GM12892 (cell line): ENCODE results near the gene PRR33.

Source experiments
- POLR2A ChIP-seq: IDR thresholded peaks from 2 replicates; pipeline ENCODE4 v1.6.1; 2011; ENCODE audit warnings: low read depth, low read length, control low read depth
- POLR2AphosphoS5 ChIP-seq: IDR thresholded peaks from 2 replicates; pipeline ENCODE4 v1.6.1; 2011; ENCODE audit warnings: low read depth, low read length, control low read depth
- TAF1 ChIP-seq: IDR thresholded peaks from 2 replicates; pipeline ENCODE4 v1.6.1; 2011; ENCODE audit warnings: low read depth, mild to moderate bottlenecking, control low read depth, low read length, borderline replicate concordance

DNA sequence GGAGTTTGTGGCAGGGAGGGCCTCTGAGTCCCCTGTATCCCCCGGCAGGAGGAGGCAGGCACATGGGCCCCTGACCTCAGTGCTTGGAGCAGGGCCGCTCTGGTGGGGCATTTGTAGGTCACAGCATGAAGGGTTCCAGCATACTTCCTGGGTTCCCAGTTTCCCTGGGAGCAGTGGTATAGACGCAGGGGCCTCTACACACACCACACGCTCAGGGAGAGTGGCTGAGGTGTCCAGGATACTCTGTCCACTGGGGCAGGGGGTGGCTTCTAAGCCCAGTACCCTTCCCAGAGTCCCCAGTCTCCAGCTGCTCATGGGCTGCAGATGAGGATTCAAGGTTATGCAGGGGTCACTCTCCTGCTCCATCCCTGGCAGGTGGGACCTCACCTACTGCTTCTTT, 32.7 kb downstream of the PRR33 start:
- TF ChIP-seq POLR2A, result no peak
- no peak for TF ChIP-seq POLR2AphosphoS5
- TF ChIP-seq TAF1, result no peak
